GM18520 (cell line): ENCODE measurements around the gene MTG2.
"Not testable (repeated sequence)": the region's sequence is repeated elsewhere in the genome, so short reads cannot be mapped to it uniquely, and the experiment has no call there.

ENCODE experiments used
- ATAC-seq: cut with Tn5 transposase; IDR thresholded peaks from one replicate; pipeline ENCODE4 v1.9.1; 2021; ENCODE audit not compliant: unreplicated experiment

The MTG2 gene

DNA sequence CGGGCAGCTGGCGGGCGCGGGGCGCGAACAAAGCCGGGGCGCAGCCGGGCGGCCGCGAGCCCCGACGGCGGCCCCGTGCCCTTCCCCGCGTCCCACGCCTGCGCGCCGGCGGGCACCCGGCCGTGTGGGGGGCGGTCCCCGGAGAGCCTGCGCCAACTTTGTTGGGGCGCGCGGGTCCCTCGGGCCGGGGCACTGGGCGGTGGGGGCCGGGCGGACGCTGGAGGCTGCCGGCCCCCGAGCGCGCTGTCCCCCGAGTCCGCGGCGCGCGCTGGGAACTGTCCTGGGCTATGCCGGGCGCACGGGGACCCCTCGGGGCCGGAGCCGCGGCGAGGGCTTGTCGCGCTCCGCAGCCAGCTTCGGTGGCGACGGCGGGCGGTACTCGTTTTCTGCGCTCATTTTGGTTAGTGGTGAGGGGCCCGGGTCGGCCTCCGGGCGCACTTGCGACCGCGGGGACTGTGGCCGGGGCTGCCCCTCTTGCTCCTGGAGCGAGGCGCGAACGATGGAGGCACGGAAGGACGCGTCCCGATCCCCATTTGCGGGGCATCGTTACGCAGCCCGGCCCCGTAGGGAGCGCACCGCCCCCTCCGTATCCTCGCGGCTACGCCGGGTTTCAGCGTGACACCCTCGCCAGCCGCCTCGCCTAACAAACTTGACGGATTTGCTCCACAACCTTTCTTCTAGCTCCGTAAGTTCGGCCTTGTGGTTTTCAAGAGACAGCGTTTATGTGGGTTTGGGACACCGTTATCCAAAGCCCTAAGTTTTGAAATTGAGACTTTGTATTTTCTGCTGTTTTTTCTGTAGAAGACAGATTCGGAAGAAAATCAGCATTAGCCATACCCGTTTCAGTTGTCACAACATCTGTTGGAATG lies 38.6 kb upstream of the MTG2 start:
- no peak for ATAC-seq

DNA sequence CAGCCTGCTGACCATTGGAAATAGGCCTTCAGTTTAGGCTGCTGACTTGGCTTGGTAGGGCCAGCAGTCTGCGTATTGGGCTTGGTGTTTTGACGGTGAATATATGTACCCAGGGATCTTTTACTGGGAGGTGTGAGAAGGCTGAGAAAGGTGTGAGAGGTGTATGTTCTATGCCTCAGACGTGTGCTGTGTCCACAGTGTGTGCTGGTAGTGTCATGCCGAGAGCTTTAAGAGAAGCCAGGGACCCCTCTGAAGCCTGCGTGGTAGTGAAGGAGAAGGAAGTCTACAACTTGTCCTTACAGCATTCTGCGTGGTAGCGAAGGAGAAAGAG lies 37.2 kb upstream of the MTG2 start:
- ATAC-seq: no peak

- ATAC-seq: no peak
Observed at GRCh38 chr20:62146019-62146755, 36.6 kb upstream of the MTG2 start.

GRCh38 chr20:62147125-62147524 lies 35.7 kb upstream of the MTG2 start:
- ATAC-seq: no peak

DNA sequence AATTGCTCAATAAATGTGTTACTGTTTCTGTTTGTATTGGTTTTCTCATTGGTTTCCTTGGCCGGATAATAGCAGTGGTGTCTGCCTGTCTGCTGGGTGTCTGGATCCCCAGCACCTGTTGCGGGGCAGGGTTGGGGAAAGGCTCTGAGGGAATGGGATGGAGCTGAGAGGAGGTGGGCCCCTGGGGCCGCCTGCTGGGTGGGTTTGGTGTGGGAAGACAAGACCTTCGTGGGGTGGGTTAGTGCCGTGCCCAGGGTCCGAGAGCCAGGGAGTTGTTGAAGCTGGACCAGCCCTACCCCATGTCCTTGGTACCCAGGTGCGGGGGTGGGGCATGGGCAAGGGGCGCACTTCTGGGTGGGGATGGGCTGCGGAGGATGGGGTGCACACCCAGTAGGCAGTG lies 35.3 kb upstream of the MTG2 start:
- ATAC-seq: no peak

DNA sequence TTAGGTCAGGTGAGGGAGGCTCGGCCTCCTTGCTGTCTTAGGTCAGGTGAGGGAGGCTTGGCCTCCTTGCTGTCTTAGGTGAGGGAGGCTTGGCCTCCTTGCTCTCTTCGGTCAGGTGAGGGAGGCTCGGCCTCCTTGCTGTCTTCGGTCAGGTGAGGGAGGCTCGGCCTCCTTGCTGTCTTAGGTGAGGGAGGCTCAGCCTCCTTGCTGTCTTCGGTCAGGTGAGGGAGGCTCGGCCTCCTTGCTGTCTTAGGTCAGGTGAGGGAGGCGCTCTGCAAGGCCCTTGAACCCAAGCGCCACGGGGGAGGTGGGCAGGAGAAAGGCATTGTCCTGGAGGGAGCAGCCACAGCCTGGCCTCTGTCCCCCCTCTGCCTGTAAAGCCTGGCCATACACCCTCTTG lies 34.4 kb upstream of the MTG2 start:
- ATAC-seq: not testable (repeated sequence)

GRCh38 chr20:62148908-62149314 lies 33.9 kb upstream of the MTG2 start:
- ATAC-seq: no peak

GRCh38 chr20:62149532-62150309 lies 33.1 kb upstream of the MTG2 start:
- no peak for ATAC-seq

DNA sequence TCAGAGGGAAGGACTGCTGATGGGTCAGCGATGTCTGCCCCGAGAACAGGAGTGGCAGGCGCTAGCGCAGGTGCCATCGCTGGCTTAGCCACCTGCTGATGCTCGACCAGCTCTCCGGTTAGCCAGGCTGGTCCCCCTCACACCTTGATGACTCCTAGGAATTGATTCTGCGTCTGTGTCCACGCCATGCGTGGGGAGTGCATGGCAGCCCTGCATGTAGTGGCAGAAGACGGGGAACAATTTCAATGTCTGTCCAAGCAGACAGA lies 32.6 kb upstream of the MTG2 start:
- ATAC-seq: no peak

- ATAC-seq: no peak
Observed at GRCh38 chr20:62151225-62151624, 31.6 kb upstream of the MTG2 start.

DNA sequence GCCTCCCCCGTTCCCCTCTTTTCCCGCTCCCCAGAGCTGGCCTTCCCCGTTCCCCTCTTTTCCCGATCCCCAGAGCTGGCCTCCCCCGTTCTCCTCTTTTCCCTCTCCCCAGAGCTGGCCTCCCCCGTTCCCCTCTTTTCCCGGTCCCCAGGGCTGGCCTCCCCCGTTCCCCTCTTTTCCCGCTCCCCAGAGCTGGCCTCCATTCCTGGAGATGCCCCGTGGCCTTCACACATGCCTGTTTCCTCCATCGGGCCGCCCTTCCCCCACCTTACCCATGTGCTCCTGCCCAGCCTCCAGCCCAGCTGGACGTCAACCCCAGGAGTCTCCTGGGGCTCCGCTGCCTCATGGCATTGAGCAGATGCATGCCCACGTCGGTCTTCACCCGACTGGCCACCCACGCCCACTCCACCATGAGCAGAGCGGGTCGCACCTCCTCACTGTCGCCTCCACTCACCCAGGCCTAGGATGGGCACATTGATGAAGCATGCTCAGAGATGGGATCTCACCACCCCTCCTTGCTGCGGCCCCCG lies 30.9 kb upstream of the MTG2 start:
- no peak for ATAC-seq

DNA sequence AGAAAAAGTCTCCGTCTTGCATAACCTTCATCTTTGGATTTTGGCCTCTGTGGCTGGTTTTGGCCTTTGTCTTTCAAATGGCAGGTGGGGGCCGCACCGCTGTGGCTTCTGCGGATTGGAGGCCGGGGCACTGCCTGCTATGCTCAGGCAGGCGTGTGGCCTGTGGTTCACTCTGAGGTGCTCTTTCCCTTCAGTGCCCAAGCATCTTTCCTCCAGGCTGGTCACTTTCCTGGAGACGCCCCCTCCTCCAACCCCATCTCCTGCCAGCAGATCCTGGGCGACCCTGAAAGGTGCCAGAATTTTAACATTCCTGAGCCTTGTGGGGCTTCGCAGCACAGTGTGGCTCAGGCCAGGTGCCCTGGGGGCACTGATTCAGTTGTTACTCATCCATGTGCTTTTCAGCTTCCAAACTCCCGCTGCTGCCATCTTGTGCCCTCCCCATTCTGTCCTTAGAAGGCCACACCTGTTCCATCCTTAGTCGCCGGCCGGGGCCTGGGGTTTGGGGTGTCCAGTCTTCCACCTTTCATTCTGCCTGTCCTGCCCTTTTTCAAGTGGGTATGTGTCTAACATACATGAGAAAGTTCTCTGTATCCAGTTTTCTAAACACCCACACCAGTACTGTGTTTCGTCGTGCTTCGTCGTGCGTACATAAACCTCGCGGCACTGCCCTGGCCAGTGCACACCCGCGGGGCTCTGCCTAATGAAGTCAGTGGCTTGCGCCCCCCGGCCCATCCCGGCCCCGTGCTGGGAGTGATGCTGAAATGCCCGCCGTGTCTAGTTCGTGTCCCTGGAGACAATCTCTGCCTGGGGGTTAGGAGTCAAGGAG lies 27.2 kb upstream of the MTG2 start:
- ATAC-seq: no peak

GRCh38 chr20:62156254-62156556 lies 26.6 kb upstream of the MTG2 start:
- ATAC-seq: no peak

DNA sequence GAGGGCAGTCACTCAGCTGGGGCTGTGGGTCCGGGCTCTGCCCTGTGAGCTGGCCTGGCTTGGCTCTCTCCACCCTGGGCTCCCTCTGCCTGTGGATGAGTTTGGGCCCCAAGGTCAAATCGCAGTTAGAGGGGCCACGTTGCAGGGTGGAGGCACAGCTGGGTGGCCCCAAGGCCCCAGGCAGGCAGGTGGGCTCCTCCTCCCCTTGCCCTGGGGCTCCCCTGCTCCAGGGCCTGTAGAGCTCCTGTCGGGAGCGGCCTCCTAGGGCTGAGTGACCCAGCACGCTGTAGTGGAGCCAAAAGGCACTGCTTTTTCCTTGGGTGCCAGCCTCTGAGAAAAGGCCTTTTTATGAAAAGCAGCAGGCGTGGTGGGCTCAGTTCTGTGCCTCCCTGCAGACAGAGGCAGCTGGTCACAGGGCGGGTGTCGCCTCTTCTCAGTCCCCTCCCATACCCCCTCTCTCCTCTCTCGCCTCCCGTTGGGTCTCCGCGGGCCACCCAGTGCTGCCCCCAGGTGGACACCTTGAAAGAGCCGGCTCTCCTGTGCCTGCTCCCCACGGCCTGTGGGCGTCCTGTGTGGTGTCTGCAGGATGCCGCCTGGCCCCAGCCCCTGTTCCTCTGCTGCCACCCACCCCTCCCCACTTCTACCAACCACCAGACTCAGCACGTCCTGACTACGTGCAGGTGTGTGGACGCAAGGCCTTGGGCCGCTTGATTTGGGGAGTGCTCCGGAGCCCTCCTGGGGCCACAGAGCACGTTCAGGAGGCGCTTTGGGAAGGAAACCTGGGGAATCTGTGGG lies 26.0 kb upstream of the MTG2 start:
- no peak for ATAC-seq

GRCh38 chr20:62157387-62158087 lies 25.3 kb upstream of the MTG2 start:
- no peak for ATAC-seq

DNA sequence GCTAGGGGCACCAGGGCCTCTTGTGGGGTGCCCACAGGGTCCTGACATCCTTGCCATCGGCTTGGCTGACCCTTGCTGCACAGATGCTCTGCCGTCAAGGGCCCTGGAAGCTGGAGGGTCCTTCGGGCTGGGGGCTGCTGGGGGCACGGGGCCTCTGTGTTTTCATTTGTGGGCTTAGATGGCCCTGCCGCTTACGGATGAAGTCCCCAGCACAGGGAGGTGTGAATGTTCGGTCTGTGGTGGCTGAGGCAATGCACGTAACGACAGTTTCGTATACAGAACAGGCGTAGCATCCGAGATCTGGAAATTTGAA lies 24.8 kb upstream of the MTG2 start:
- no peak for ATAC-seq

- ATAC-seq: no peak
Observed at GRCh38 chr20:62158541-62158940, 24.3 kb upstream of the MTG2 start.

- no peak for ATAC-seq
Observed at GRCh38 chr20:62159052-62159451, 23.8 kb upstream of the MTG2 start.

GRCh38 chr20:62159839-62160238 lies 23.0 kb upstream of the MTG2 start:
- ATAC-seq: no peak

GRCh38 chr20:62160253-62160652 lies 22.6 kb upstream of the MTG2 start:
- no peak for ATAC-seq
